Measurements from ENCODE around the gene RCOR2. TPM values are rescaled to one million over a fixed set of nuclear protein-coding genes. Genes with fewer than 3 reads are reported as not detected.

Gene RCOR2
- total RNA-seq, 2 experiments from 2014 or later: 2.1 to 2.4 TPM

GRCh38 chr11:63933459-63933858, 16.5 kb upstream of the RCOR2 start:
- CTCF ChIA-PET (ENCODE audit: unreplicated experiment): no interaction called here
- no peaks in the 10 kb centered on the region for H4K20me1 ChIP-seq (ENCODE audit: insufficient read depth, low read length)

GRCh38 chr11:63931876-63932275, 14.9 kb upstream of the RCOR2 start:
- CTCF ChIA-PET (ENCODE audit: unreplicated experiment): no interaction called here
- H3K36me3 ChIP-seq (ENCODE audit: insufficient read depth, low read length): no peaks in the 10 kb centered on the region

More at GRCh38 chr11:63933459-63933858, 16.5 kb upstream of the RCOR2 start:
- no peaks in the 10 kb centered on the region for H3K9me2 ChIP-seq (ENCODE audit: insufficient read depth, low read length)
- intact Hi-C loops (cut with micrococcal nuclease; ENCODE audit: unreplicated experiment): no loop called here
- H2AFZ ChIP-seq (ENCODE audit: low read length): no peak overlapping the region
- H3K36me3 ChIP-seq (ENCODE audit: insufficient read depth, low read length): no peaks in the 10 kb centered on the region
- no peaks in the 10 kb centered on the region for H3K79me2 ChIP-seq (ENCODE audit: insufficient read depth, low read depth, low read length)
- H3K27ac ChIP-seq (ENCODE audit: low read depth, low read length, poor library complexity, severe bottlenecking): no peak overlapping the region
- H3K4me2 ChIP-seq (ENCODE audit: low read length): no peak overlapping the region
- H3K9me3 ChIP-seq (ENCODE audit: low read length): no peaks in the 10 kb centered on the region
- POLR2A ChIA-PET: no interaction called here
- BruUV-seq (replicated peaks): no TSS peak
- DNase-seq (ENCODE audit: low spot score): no peak
- H3K4me3 ChIP-seq (ENCODE audit: low read depth, low read length, poor library complexity, severe bottlenecking): no peak overlapping the region
- TF ChIP-seq, protein P1, sequence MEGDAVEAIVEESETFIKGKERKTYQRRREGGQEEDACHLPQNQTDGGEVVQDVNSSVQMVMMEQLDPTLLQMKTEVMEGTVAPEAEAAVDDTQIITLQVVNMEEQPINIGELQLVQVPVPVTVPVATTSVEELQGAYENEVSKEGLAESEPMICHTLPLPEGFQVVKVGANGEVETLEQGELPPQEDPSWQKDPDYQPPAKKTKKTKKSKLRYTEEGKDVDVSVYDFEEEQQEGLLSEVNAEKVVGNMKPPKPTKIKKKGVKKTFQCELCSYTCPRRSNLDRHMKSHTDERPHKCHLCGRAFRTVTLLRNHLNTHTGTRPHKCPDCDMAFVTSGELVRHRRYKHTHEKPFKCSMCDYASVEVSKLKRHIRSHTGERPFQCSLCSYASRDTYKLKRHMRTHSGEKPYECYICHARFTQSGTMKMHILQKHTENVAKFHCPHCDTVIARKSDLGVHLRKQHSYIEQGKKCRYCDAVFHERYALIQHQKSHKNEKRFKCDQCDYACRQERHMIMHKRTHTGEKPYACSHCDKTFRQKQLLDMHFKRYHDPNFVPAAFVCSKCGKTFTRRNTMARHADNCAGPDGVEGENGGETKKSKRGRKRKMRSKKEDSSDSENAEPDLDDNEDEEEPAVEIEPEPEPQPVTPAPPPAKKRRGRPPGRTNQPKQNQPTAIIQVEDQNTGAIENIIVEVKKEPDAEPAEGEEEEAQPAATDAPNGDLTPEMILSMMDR (conservative IDR thresholded peaks at IDR 0.05; ENCODE audit: low read length): no peak
- TF ChIP-seq EZH2phosphoT487 (IDR thresholded peaks at IDR 0.05; ENCODE audit: borderline replicate concordance, low read depth, low read length): no peak
- H3K4me1 ChIP-seq (ENCODE audit: insufficient read depth, low read length, poor library complexity, severe bottlenecking): peaks cover 7% of the 10 kb centered on the region

GRCh38 chr11:63931045-63931444, 14.1 kb upstream of the RCOR2 start:
- no peak overlapping the region for H3K27ac ChIP-seq (ENCODE audit: low read depth, low read length, poor library complexity, severe bottlenecking)
- no peaks in the 10 kb centered on the region for H3K4me1 ChIP-seq (ENCODE audit: insufficient read depth, low read length, poor library complexity, severe bottlenecking)
- TF ChIP-seq EZH2phosphoT487 (IDR thresholded peaks at IDR 0.05; ENCODE audit: borderline replicate concordance, low read depth, low read length): no peak
- TF ChIP-seq, protein P1 (conservative IDR thresholded peaks at IDR 0.05; ENCODE audit: low read length): no peak
- H2AFZ ChIP-seq (ENCODE audit: low read length): no peak overlapping the region
- no peak for DNase-seq (ENCODE audit: low spot score)
- CTCF ChIA-PET (ENCODE audit: unreplicated experiment): interaction anchor here (0.6 kb wide), 1 partner anchor 46 kb away, joined by 4 read pairs; no protein-coding TSS in a partner anchor
- H4K20me1 ChIP-seq (ENCODE audit: insufficient read depth, low read length): no peaks in the 10 kb centered on the region
- no peaks in the 10 kb centered on the region for H3K36me3 ChIP-seq (ENCODE audit: insufficient read depth, low read length)
- no peaks in the 10 kb centered on the region for H3K9me2 ChIP-seq (ENCODE audit: insufficient read depth, low read length)
- intact Hi-C loops (cut with micrococcal nuclease; ENCODE audit: unreplicated experiment): no loop called here
- no TSS peak for BruUV-seq (replicated peaks)
- H3K4me3 ChIP-seq (ENCODE audit: low read depth, low read length, poor library complexity, severe bottlenecking): no peak overlapping the region
- no peak overlapping the region for H3K4me2 ChIP-seq (ENCODE audit: low read length)
- no peaks in the 10 kb centered on the region for H3K79me2 ChIP-seq (ENCODE audit: insufficient read depth, low read depth, low read length)
- POLR2A ChIA-PET: no interaction called here
- no peaks in the 10 kb centered on the region for H3K9me3 ChIP-seq (ENCODE audit: low read length)

More at GRCh38 chr11:63931876-63932275, 14.9 kb upstream of the RCOR2 start:
- Histone ChIP-seq H3K4me2 (ENCODE audit: low read length) (no peak overlapping the region), H3K4me1 (ENCODE audit: insufficient read depth, low read length, poor library complexity, severe bottlenecking) (no peaks in the 10 kb centered on the region), H4K20me1 (ENCODE audit: insufficient read depth, low read length) (no peaks in the 10 kb centered on the region), H3K27ac (ENCODE audit: low read depth, low read length, poor library complexity, severe bottlenecking) (no peak overlapping the region), H3K79me2 (ENCODE audit: insufficient read depth, low read depth, low read length) (no peaks in the 10 kb centered on the region), H3K9me2 (ENCODE audit: insufficient read depth, low read length) (no peaks in the 10 kb centered on the region), H3K4me3 (ENCODE audit: low read depth, low read length, poor library complexity, severe bottlenecking) (no peak overlapping the region), H3K9me3 (ENCODE audit: low read length) (no peaks in the 10 kb centered on the region), H2AFZ (ENCODE audit: low read length) (no peak overlapping the region)
- TF ChIP-seq, protein P1 (conservative IDR thresholded peaks at IDR 0.05; ENCODE audit: low read length): no peak
- no peak for TF ChIP-seq EZH2phosphoT487 (IDR thresholded peaks at IDR 0.05; ENCODE audit: borderline replicate concordance, low read depth, low read length)
- BruUV-seq (replicated peaks): no TSS peak
- intact Hi-C loops (cut with micrococcal nuclease; ENCODE audit: unreplicated experiment): no loop called here
- POLR2A ChIA-PET: no interaction called here
- no peak for DNase-seq (ENCODE audit: low spot score)
